Fibroblast of the conjunctiva (primary cell): ENCODE results near the gene ZNF436.
"Not testable (repeated sequence)": the region's sequence is repeated elsewhere in the genome, so short reads cannot be mapped to it uniquely, and the experiment has no call there.

Experiments used
- DNase-seq: peaks from one replicate; pipeline ENCODE4 v3.0.0-alpha.2; 2010; ENCODE audit warnings: low read depth

Gene ZNF436

GRCh38 chr1:23366598-23366997 is 3.0 kb downstream of the ZNF436 start:
- no peak for DNase-seq

DNA sequence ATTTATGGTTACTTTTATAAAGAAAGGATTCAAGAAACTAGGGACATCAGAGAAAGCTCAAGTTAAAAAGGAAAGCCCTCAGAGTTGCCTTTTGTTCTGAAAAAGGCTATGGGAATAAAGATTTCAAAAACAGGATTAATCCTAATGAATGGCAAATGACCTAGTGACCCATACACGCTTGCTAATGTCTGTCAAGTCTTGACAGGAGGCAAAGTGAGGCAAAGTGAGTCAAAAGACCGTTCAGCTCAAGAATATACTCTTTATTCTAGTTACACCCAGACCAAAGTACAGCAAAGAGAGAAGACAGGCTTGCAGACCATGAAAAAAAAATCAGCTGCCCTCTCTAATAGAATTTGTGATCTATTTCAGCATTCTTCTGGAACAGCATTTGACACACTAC is 3.5 kb downstream of the ZNF436 start:
- DNase-seq = no peak

DNA sequence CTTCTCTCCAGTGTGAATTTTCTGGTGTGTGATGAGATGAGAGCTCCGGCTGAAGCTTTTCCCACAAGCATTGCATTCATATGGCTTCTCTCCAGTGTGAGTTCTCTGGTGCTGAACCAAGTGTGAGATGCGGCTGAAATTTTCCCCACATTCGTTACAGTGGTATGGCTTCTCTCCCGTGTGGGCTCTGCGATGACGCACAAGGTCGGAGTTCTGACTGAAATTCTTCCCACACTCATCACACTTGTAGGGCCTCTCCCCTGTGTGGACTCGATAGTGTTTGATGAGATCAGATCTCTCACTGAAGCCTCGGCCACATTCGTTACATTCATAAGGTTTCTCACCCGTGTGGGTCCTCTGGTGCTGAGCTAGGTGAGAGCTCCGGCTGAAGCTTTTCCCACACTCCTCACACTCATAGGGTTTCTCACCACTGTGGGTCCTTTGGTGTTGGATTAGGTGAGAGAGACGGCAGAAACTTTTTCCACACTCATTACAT is 7.4 kb downstream of the ZNF436 start:
- DNase-seq = no peak

- no peak for DNase-seq
Observed at GRCh38 chr1:23358310-23358875, 11.2 kb downstream of the ZNF436 start.

GRCh38 chr1:23357138-23357908 is 12.3 kb downstream of the ZNF436 start:
- DNase-seq = no peak

GRCh38 chr1:23356471-23357137 is 13.0 kb downstream of the ZNF436 start:
- no peak for DNase-seq

DNA sequence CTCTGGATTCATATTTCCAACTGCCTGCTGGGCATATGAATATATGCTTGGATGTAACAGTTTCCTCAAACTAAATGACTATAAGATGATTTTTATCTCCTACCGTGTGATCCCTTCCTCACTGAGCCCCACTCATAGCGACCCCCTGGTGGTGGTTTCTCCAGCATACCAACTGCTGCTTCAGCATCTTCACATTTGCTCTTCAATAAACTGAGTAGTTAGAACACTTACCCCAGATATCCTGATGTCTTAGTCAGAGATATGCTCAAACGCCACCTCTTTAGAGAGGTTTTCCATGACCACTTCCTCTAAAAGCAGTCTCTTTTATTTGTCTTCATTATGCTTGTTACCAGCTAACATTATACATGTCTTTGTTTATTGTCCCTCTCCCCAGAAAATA is 15.4 kb downstream of the ZNF436 start:
- DNase-seq = no peak

DNA sequence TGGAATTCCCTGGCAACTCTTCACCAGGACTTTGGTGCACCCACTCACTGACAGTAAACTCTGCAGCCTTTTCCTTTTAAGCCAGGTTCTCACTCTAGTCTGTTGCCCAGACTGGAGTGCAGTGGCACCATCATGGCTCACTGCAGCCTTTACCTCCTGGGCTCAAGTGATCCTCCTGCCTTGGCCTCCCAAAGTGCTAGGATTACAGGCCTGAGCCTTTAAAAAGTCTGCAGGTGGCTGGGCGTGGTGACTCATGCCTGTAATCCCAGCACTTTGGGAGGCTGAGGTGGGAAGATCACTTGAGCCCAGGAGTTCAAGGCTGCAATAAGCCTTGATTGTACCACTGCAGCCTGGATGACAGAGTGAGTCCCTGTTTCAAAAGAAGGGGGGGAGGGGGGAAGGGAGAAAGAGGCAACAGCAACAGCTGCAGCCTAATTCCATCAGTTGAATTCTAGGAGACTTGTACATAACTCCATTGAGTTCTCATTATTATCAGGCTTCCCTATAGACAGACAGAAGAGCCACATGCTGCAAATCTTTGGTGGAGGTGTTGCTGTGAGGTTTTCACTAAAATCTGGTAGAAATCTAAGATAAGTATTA is 17.4 kb downstream of the ZNF436 start:
- DNase-seq = no peak

DNA sequence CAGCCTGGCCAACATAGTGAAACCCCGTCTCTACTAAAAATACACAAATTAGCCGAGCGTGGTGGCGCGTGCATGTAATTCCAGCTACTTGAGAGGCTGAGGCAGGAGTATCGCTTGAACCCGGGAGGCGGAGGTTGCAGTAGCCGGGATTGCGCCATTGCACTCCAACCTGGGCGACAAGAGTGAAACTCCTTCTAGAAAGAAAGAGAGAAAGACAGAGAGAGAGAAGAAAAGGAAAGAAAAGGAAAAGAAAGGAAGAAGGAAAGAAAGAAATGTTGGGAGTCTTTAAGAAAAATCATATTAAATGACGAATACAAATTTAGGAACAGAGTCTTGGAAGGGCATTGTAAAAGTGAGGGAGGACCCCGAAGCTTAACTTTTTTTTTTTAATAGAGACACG is 23.7 kb downstream of the ZNF436 start:
- DNase-seq = no peak

DNA sequence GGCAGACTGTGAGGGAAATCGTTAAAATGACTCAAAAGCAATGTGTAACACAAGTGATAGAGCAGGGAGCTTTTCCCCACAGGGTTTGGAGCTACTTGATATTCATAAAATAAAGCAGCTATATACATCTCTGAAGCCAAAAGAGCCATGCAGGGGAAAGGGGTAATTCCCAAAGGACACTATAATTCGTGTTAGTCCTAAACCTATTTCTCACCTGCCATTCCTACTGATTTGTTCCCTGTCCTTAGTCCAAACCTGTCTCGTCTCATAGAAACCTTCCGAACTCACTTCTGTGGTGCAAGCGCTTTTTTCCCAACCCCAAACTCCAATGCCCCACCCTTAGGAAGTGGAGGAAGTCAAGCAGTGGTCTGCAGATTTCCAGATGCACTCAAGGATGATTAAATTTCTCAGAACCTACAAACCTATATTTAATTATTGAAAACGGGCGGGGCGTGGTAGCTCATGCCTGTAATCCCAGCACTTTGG is 24.6 kb downstream of the ZNF436 start:
- no peak for DNase-seq

DNA sequence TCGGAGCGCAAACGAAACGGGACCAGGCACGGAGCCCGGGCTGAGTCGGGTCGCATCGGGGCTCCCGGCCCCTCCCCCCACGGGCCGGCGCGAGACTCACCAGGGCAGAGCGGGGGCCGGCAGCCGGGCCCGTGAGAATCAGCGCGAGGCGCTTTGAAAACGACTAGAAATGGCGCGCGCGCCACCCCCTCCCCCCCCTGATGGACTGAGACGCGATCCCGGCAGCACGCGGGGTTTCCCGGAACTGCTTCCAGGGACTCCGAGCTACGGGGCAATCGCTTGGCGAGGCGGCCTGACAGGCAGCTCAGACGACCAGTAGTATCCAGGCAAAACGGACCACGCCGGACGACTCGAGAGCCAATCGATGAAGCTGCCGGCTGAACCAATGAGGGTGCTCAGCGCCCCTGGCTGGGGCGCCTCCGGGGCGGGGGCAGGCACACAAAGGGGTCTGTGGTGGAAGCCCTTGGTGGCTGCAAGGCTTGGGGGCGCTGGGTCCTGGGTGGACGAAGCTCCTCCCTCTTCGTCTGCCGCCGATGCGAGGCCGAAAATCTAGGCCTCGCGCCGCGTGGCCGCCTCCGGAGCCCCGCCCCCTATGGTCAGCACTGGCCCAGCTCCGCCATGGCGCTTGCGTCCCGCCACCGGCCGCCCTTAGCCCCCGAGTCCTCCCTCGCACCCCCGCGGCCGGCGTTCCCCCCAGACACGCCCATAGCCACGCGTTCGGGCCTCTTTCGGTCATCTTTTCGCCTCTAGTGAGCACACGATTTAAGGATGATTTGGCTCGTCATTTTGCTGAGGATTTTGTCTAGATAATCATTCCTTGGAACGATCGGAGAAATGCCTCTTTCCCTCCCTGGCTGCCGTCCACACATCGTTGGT is 25.3 kb downstream of the ZNF436 start, which contains the start of gene HNRNPR:
TSS of gene HNRNPR (minus strand) at position 174 of the 876 bp plus-strand sequence. CDS start 3,276 bp downstream, outside the sequence.
- peak; percentile 100 for DNase-seq

- no peak for DNase-seq
Observed at GRCh38 chr1:23343221-23344110, 26.2 kb downstream of the ZNF436 start.

DNA sequence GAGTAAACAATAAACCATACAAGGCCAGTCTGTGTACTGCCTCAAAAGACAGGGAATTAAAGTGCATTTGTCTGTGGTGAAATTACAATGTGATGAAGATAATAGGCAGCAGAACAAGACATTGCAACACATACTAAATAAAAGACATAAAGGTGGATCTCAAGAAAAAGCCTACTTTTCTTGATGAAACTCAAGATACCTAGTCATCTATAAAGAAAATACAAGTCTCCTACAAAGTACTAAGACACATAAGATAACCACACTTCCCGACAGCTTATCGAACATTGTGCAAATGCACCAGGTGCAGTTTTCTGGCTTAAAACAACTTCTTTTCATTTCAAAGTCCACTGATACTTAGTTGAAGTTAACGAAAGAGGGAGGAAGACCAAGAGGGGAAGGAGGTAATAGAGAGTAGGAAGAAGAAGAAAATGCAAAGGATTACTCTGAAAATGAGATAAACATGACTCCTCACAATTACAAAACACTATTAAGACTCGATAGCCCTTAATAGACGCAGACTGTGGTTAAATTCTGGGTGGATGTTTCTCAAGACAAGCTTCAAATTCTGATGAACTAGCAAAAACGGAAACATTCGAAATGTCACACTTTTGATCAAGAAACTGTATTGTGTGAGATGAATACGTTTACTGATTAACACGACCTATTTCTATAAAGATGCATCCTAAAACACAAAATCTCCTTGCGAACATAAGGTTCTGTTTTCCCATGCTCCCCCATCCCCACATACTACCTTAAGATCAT is 27.5 kb downstream of the ZNF436 start:
- no peak for DNase-seq

DNA sequence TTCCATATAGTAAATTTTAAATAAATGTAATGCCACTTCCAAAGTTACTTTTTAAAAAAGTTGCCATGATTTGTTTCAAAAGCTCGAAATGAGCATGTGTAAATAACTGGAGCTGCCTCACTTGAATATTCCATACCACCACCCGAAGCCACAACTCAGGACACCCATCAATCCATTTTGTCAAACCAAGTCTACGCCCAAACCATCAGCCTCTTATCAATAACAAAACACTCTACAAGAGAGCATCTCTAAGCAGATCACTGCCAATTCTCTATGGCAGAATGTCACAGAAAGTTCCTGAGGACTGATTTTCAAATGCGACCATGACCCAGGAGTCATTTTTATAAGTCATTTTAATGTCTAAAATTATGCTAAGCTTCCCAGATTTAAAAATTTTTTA is 30.0 kb downstream of the ZNF436 start:
- no peak for DNase-seq

GRCh38 chr1:23337869-23338268 is 31.8 kb downstream of the ZNF436 start:
- no peak for DNase-seq

DNA sequence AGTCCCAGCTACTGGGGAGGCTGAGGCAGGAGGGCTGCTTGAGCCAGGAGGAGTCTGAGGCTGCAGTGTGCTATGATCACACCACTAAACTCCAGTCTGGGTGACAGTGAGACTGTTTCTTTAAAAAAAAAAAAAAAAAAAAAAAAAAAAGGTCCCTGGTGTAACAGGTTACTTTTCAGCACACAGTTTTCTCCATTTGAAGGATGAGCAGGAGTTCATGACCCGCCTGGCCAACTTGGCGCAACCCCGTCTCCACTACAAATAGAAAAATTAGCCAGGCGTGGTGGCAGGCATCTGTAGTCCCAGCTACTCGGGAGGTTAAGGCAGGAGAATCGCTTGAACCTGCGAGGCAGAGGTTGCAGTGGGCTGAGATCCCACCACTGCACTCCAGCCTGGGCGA is 37.9 kb downstream of the ZNF436 start:
- no peak for DNase-seq

- DNase-seq = no peak
Observed at GRCh38 chr1:23330846-23331245, 38.8 kb downstream of the ZNF436 start.

DNA sequence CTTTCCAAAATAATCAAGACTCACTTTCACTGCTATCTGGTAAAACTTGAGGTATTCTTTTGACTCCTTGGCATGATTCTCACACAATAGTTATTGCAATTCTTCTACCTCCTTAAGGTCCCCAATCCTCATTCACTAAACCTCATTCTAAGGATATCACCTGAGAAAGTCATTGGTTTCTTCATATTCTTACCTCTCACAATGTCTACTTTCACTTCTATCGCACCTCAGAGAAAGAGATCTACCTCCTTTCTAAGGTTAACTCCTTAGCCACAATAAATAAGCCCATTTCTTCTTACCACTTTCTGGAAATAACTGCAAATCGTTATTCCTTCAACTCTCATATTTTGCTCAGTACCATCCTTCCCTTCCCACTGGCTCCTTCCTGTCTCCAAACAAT is 44.2 kb downstream of the ZNF436 start:
- DNase-seq = no peak

- DNase-seq = no peak
Observed at GRCh38 chr1:23322770-23323169, 46.9 kb downstream of the ZNF436 start.

DNA sequence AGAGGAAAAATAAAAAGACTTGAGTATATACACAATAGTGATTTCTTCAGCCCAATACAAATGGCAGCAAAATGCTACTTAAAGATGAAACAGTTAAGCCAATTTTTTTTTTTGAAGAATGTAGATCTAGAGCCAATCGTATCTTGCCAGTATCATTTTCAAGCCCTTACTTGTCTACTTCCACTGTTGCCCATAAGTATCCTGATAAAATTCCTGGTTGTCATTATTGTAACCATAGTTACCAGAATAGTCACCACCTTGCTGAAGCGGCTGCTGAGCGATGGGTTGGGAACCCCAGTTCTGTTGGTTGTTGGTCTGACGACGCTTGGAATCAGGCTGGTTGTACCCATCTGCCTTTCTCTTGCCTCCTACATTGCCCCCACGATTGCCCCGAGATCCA is 59.4 kb downstream of the ZNF436 start:
- not testable (repeated sequence) for DNase-seq
